NCI-H2081 (cell line): Measurements from ENCODE around the gene IDUA.

ENCODE experiments used
- DNase-seq, 2 experiments: peaks; one replicate each; lab custom pipeline; 2025; lab: John Stamatoyannopoulos, UW

The IDUA gene

DNA sequence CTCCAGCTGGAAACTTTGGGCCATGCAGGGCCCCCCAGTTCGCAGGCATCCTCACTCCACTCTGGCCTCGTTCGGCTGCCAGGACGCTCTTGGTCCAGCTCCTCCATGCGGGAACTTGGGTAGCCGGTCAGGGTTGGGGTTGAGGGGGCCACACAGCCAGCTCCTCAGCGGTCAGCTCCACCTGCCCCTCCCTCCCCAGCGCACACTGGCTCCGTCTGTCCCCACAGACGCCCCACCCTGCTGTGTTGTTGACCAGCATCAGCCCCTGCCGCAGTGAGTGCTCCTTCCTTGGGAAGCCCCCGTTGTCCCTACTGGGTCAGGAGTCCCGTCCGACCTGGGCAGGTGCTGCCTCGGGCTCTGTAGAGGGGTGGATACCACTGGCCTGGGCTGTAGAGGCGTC lies 30.4 kb downstream of the IDUA start:
- no peak for DNase-seq

DNA sequence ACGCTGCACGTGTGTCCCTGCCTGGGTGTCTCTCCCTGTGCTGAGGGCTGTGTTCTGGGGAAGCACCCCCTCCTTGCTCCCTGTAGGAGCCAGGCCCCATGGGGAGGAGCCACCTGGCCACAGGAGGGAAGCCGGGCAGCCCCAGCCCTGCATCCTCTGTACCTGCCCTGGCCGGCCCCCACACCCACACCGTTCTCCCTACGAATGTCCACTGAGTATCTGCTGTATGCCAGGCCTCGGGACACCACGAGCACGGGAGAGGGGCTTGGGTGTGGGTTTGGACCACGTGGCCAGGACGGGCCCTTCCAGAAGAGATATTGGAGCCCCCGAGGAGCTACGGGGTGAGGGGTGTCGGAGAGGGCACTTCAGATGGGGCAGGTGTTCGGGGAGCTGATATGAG lies 30.9 kb downstream of the IDUA start:
- DNase-seq: no peak

DNA sequence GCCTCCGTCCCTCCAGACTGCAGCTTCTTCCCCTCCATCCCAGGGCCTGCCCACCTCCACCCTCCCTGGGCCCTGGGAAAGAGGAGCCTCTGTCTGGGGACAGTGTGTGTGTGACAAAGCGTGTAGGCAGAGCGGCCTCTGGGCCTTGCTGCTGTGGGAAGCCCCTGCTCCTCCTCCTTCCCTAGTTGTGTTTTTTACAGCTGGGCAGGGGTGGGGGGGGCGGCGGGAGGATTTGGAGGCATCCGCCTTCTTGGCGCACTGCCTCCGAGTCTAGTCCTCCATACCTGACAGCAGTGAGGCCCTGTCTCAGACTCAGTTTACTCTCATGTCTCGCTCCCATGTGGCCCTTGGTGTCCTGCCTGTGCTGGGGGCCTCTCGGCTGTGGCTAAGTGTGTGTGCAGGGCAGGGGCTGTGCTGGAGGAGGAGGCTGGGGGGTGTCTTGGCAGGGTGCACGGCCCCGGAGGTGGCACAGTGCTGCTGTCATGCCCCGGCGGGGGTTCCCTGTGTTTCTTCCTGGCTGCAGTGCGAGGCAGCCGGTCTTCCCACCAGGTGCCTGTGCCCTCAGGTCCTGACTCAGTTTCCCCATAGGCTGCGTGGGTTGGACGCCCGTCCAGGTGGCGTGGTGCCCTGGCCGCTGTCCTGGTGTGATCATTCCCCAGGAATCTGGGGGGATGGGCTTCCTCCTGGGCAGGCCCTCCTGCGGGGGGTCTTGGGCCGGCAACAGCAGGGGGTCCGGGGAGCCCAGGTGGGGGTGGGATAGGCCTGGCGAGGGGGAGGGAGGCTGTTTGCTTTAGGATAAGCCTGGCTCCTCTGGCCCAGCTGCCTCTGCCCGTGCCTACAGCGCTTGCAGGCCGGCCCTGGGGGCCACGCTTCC lies 31.5 kb downstream of the IDUA start:
- no peak for DNase-seq

DNA sequence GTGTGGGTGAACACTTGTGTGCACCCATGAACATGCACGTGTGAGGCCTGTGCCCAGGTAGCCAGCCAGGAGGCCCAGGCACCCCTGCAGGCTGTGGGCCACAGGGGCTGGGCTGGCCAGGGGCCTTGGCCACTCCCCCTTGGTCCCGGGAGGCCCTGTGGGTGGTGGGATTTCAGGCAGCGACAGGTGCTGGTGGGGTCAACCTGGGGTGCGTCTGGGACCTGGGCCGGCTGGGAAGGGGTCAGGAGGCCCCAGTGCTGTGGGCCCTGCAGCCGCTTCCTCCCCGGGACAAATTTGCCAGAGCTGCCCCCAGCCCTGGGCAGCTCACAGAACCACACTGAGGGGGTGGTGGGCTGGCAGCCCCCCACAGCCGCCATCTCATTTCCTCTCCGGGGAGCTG lies 32.5 kb downstream of the IDUA start:
- DNase-seq: no peak

DNA sequence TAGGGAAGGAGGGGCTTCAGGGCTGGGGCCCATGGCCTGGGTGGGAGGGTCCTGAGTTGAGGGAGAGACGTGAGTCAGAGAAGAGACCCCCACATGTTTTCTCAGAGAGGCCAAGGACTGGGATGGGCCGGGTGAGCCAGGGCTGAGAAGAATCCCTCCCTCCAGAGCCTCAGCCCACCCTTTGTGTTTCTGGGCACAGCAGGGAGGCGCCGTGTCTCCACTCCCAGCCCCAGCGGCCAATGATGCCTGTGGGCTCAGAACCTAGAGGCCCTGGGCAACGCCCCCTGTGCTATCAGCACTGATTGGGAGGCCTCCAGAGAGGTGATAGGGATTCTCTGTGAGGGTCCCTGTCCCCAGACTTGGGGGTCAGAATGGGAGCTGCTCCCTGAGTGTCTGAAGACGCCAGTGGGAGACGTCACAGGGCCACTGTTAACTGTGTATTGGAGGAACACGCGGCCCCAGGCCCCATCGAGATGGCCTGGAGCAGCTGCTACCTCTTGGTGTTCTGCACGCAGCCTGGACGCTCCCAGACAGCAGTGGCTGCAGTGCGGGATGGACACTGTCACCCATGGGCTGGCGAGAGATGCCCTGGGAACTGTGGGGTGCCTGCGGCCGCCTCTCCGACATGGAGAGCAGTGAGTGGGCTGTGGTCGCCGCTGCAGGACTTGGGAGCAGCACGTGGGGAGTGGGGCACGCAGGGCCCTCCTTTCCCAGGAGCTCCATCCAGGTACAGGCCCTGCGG lies 33.1 kb downstream of the IDUA start:
- no peak for DNase-seq

DNA sequence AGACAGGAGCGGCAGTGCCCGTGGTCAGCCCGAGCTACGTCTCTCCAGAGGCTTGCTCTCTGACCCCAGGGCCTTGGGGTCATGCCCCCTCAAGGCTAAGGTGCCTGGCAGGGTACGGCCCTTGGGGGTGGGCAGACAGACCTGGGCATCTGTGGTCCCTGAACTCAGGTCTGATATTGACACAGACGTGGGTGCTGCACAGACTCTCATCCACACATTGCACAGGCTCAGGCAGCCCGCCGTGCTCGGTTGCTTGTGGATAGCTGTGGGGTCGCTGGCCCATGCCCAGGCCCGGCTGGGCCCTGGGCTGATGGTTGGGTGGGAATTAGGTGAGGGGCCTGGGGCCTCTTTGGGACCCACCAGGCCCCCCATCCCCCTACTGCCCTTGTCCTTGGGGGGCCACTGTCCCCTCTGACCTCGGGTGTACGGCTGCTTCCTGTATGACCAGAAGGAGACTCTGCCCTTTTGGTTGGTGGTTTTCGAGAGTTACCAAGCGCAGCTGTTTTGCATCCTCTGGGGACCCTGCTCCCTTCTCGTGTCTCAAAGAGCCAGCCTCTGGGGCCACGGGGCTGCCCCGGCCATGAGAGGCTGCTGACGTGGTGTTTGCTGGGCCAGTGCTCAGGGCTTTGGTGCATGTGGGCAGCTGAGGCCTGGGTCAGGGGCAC lies 34.7 kb downstream of the IDUA start:
- no peak for DNase-seq

DNA sequence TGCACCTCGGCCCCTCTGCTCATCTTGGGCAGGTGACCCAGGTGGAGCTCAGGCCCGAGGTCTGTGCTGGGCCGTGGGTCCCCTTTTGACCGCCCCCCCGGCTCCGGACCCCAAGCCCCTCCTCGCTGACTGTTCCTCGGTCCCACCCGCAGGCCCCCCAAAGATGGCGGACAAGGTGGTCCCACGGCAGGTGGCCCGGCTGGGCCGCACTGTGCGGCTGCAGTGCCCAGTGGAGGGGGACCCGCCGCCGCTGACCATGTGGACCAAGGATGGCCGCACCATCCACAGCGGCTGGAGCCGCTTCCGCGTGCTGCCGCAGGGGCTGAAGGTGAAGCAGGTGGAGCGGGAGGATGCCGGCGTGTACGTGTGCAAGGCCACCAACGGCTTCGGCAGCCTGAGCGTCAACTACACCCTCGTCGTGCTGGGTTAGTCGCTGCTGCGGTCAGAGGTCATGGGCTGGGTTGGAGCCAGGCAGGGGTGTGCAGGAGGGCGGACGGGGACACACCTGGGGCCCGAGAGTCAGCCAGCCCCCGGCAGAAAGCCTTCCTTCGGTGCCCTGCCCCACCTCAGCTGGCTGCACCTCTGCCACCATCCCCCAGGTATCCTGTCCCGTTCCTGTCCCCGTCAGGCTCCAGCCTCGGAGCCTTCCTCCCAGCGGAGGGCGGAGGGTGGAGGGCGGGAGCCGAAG lies 35.4 kb downstream of the IDUA start:
- no peak for DNase-seq

DNA sequence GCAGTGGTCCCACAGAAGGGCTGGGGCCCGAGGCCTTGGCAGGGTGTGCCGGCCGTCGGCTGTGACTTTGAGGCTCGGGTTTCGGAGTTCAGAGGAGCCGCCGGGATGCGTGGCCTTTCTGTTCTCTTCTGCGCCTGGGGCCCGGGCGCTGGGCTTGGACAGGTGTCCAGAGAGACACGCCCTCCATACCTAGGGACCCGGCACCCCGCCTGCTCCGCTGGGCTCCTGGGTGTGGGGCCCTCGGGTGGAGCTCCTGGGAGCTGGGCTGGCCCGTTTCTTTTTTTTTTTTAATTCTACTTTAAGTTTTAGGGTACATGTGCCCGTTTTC lies 35.9 kb downstream of the IDUA start:
- no peak for DNase-seq

DNA sequence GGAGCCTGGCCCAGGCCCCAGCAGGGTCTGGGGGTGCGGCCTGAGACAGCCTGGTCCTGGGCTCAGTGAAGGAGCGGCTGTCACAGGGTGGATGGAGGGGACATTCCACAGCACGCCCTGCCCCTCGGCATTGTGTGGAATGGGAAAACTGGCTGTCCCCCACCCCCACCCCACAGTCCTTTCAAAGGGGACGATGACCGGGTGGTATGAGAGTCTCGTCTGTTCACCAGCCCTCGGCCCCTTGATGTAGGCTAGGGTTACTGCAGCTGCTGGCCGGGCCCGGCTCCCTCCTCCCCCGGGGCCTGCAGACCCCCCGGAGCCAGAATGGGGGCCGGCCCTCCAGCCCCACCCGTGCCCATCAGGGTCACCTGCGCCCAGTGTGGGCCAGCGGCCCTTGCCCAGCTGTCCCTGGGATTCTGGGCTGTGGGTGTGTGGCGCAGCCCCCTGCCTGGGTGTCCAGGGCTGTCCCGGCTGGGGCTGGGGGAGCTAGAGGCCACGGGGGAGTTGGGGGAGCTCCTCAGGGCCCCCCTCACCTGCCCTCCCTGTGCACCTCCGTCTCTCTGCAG lies 36.3 kb downstream of the IDUA start:
- DNase-seq: no peak

DNA sequence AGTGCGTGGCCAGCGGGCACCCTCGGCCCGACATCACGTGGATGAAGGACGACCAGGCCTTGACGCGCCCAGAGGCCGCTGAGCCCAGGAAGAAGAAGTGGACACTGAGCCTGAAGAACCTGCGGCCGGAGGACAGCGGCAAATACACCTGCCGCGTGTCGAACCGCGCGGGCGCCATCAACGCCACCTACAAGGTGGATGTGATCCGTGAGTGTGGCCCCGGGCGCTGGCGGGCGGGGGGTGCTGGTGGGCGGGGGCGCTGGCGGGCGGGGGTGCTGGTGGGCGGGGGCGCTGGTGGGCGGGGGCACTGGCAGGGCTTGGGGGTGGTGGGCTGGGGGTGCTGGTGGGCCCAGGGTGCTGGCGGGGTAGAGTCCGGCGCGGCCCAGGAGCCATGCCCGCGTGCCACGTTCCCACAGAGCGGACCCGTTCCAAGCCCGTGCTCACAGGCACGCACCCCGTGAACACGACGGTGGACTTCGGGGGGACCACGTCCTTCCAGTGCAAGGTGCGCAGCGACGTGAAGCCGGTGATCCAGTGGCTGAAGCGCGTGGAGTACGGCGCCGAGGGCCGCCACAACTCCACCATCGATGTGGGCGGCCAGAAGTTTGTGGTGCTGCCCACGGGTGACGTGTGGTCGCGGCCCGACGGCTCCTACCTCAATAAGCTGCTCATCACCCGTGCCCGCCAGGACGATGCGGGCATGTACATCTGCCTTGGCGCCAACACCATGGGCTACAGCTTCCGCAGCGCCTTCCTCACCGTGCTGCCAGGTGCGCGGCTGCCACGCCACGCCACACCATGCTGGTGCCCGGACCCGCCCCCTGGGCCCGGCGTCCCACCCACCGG lies 37.3 kb downstream of the IDUA start:
- no peak for DNase-seq

DNA sequence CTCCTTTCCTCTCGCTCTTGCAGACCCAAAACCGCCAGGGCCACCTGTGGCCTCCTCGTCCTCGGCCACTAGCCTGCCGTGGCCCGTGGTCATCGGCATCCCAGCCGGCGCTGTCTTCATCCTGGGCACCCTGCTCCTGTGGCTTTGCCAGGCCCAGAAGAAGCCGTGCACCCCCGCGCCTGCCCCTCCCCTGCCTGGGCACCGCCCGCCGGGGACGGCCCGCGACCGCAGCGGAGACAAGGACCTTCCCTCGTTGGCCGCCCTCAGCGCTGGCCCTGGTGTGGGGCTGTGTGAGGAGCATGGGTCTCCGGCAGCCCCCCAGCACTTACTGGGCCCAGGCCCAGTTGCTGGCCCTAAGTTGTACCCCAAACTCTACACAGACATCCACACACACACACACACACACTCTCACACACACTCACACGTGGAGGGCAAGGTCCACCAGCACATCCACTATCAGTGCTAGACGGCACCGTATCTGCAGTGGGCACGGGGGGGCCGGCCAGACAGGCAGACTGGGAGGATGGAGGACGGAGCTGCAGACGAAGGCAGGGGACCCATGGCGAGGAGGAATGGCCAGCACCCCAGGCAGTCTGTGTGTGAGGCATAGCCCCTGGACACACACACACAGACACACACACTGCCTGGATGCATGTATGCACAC lies 38.2 kb downstream of the IDUA start:
- DNase-seq: no peak

DNA sequence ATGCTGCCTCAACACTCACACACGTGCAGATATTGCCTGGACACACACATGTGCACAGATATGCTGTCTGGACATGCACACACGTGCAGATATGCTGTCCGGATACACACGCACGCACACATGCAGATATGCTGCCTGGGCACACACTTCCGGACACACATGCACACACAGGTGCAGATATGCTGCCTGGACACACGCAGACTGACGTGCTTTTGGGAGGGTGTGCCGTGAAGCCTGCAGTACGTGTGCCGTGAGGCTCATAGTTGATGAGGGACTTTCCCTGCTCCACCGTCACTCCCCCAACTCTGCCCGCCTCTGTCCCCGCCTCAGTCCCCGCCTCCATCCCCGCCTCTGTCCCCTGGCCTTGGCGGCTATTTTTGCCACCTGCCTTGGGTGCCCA lies 39.3 kb downstream of the IDUA start:
- DNase-seq: no peak

DNA sequence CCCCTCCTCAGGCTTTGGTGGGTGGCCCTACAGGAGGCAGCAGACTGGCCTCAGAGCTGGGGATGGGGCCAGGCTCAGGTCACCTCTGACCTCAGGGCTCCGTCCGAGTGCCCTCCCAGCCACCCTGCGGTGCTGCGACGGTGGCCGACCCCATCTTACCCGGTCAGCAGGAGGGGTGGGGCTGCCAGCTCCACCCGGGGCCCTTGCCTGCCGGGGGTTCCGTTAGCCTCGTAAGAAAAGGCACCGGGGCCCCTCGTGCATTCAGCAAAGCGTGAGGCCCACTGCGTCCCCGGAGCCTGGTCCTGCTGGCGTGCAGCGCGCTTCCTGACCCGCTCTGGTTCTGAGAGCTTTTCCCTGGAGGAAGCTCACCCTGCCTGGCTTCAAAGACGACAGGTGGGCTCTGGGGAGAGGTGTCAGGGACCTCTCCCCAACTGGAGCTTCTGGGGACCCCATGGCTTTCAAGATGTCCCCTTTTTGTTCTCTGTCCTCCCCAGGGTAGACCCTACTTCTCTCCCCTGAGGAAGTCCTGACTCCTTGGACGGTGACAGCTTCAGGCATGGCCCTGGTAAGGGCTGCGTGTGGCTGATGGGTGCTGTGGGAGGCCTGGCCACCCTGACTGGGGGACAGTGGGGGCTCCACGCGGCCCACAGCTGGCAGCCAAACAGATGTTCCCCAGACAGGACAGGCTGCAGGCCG lies 40.5 kb downstream of the IDUA start:
- no peak for DNase-seq

DNA sequence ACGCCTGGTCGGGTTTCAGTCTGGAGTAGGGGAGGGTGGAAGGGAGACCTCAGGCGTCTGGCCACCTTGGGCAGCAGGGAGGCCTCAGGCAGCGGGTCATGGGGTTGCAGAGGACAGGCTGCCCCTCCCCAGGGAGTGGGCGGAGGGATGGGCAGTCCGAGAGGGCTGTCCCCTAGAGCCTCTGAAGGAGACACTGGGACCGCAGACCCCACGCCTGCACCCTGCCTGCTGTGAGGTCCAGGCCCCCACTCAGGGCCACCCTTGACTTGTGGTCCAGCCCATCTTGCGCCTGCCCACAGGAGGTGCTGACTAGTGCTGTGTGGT lies 41.0 kb downstream of the IDUA start:
- no peak for DNase-seq

DNA sequence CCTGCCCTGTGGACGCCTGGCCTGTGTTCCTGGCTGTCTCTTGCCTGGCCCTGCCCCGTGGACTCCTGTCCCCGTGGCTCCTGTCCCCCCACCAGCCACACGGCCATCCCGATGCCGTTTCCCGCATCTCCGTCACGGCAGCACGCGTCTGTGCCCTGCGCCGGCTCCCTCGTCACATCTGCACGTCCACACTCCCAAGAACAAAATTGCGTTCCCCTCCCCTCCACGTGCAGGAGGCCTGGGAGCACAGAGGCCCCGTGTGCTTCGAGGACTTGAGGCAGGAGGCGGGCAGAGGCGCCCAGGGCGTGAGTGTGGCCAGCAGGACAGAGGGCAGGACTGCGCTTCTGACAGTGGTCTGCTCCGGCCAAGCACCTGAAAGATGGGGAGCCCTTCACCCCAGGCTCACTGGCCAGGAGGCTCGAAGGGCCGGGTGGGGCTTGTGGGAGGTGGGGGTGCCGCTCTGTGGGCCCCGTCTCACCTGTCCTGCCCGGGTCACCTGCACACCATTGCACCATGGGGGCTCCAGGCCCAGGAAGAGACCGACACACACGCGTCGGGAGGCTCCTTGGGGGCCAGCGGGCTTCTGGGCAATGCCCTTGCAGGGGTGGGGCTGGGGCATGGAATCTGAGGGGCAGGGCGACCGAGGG lies 41.9 kb downstream of the IDUA start:
- DNase-seq: no peak

DNA sequence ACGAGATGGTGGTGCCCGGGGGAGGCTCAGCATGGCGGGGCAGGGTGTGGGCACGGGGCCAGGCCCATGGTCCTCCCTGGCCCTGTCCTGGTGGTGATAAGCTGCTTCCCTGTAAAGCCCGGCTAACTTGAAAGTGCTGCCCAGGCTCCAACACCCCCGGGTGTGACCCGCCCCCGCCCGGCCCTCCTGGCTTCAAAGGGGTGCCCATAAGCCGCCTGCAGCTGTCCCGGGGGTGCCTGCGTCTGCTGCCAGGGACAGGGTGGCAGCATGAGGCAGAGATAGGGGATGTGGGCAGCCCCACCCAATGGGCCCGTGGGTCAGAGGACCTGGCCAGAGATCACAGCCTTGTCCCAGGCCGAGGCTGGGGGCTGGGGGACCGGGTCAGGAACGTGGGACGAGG lies 42.7 kb downstream of the IDUA start:
- no peak for DNase-seq

DNA sequence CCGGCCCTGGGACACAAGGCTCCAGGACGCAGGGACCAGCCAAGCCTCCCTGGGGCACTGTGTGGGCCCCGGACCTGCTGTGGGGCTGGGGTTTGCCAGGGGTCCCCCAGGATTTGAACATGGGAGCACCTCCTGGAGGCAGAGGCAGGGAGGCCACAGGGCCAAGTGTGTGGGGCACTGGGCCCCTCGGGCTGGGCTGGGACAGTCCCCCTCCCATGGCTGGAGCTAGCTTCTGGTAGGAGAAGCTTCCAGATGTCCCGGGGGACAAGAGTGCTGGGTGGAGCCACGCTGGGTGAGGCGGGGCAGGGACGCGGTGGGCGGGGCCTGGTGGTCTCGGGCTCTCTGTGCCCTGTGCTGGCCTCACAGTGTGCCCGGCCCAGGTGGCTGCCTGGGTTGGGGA lies 43.2 kb downstream of the IDUA start:
- DNase-seq: no peak

DNA sequence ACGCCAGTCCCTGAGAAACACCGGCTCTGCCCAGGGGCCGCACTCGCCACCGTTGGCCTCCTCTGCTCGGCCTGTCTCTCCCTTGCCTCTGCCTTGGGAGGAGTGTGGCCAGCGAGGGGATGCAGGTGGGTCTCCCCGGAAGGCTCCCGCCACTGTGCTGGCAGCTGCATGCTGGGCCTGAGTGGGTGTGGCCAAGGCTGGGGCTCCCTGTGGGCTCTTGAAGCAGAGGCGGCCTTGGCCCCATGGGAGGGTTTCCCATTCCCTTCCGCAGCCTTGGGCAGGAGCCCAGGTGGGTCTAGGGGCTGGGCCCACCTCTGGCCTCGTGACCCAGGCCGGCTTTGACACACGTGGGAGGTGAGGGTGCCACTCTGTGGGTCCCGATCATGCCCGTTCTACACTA lies 43.7 kb downstream of the IDUA start:
- DNase-seq: no peak

DNA sequence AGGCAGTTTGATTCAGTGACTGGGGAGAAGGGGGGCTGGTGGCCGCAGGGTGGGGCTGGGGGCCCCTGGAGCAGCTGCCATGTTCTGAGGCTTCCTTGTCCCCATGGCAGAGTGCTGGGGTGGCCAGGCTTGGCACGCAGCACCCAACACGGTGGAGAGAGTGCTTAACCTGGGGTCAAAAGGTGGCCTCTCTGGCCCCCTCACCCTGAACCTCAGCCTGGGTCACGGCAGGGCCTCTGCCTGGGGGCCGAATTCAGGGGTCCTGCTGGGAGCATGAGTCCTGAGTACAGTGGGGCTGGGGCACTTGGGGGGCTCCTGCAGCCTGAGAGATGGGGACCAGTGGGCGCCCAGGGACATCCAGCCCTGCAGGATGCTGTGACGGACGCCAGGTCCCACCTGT lies 44.5 kb downstream of the IDUA start:
- DNase-seq: no peak
